ENCODE data around the gene ZFYVE28. TPM values are rescaled to one million over a fixed set of nuclear protein-coding genes. Genes with fewer than 3 reads are reported as not detected.

The ZFYVE28 gene
- polyA plus RNA-seq, 3 donors: 4.4 to 6.9 (median 5.1) TPM

- 86 to 90% (median 88%) methylated on average over 9 of the region's 9 CpGs for WGBS, 3 donors
- no peak overlapping the region for H3K27ac ChIP-seq (ENCODE audit: low read depth, low read length)
Observed at GRCh38 chr4:2290488-2290887, 128.0 kb downstream of the ZFYVE28 start.

- no peak overlapping the region for H3K27ac ChIP-seq (ENCODE audit: low read depth, low read length)
- 92 to 95% (median 92%) methylated on average over 11 of the region's 11 CpGs for WGBS, 3 donors
Observed at GRCh38 chr4:2289955-2290333, 128.5 kb downstream of the ZFYVE28 start.

- 93 to 94% (median 93%) methylated on average over 14 of the region's 14 CpGs for whole genome bisulfite sequencing, 3 donors
- no peak overlapping the region for H3K27ac ChIP-seq (ENCODE audit: low read depth, low read length)
Observed at GRCh38 chr4:2289311-2289954, 129.0 kb downstream of the ZFYVE28 start.

- H3K27ac ChIP-seq (ENCODE audit: low read depth, low read length): no peak overlapping the region
- 89 to 92% (median 90%) methylated on average over 6 to 10 of the region's 10 CpGs for WGBS, 3 donors
Observed at GRCh38 chr4:2288051-2288541, 130.3 kb downstream of the ZFYVE28 start.

GRCh38 chr4:2287594-2287915, 130.9 kb downstream of the ZFYVE28 start:
- no peak overlapping the region for H3K27ac ChIP-seq (ENCODE audit: low read depth, low read length)
- 89 to 95% (median 89%) methylated on average over 7 to 9 of the region's 9 CpGs for WGBS, 3 donors

- 76 to 82% (median 81%) methylated on average over 18 to 19 of the region's 19 CpGs for WGBS, 3 donors
- H3K27ac ChIP-seq (ENCODE audit: low read depth, low read length): no peak overlapping the region
Observed at GRCh38 chr4:2286904-2287593, 131.4 kb downstream of the ZFYVE28 start.

- 67 to 85% (median 76%) methylated on average over 23 to 27 of the region's 27 CpGs for WGBS, 3 donors
- no peak overlapping the region for H3K27ac ChIP-seq (ENCODE audit: low read depth, low read length)
Observed at GRCh38 chr4:2285613-2286381, 132.6 kb downstream of the ZFYVE28 start.

GRCh38 chr4:2284934-2285612, 133.4 kb downstream of the ZFYVE28 start:
- whole genome bisulfite sequencing, 3 donors: 73 to 88% (median 78%) methylated on average over 15 of the region's 15 CpGs
- H3K27ac ChIP-seq (ENCODE audit: low read depth, low read length): no peak overlapping the region

- 95 to 97% (median 96%) methylated on average over 23 of the region's 23 CpGs for WGBS, 3 donors
- no peak overlapping the region for H3K27ac ChIP-seq (ENCODE audit: low read depth, low read length)
Observed at GRCh38 chr4:2284161-2284933, 134.1 kb downstream of the ZFYVE28 start.

- WGBS, 3 donors: 83 to 94% (median 94%) methylated on average over 3 of the region's 3 CpGs
- no peak overlapping the region for H3K27ac ChIP-seq (ENCODE audit: low read depth, low read length)
Observed at GRCh38 chr4:2283199-2283711, 135.2 kb downstream of the ZFYVE28 start.

- no peak overlapping the region for H3K27ac ChIP-seq (ENCODE audit: low read depth, low read length)
- 47 to 78% (median 63%) methylated on average over 10 of the region's 10 CpGs for WGBS, 3 donors
Observed at GRCh38 chr4:2281575-2282343, 136.7 kb downstream of the ZFYVE28 start.

- WGBS, 3 donors: 74 to 88% (median 87%) methylated on average over 13 of the region's 13 CpGs
- H3K27ac ChIP-seq (ENCODE audit: low read depth, low read length): no peak overlapping the region
Observed at GRCh38 chr4:2280531-2281300, 137.7 kb downstream of the ZFYVE28 start.

GRCh38 chr4:2277956-2278355, 140.5 kb downstream of the ZFYVE28 start:
- H3K27ac ChIP-seq (ENCODE audit: low read depth, low read length): no peak overlapping the region
- 93 to 97% (median 96%) methylated on average over 9 of the region's 9 CpGs for WGBS, 3 donors

GRCh38 chr4:2276581-2277325, 141.7 kb downstream of the ZFYVE28 start:
- no peak overlapping the region for H3K27ac ChIP-seq (ENCODE audit: low read depth, low read length)
- 94 to 96% (median 95%) methylated on average over 30 of the region's 30 CpGs for WGBS, 3 donors

- H3K27ac ChIP-seq (ENCODE audit: low read depth, low read length): no peak overlapping the region
- WGBS, 3 donors: 94 to 95% (median 94%) methylated on average over 44 of the region's 44 CpGs
Observed at GRCh38 chr4:2275546-2276251, 142.7 kb downstream of the ZFYVE28 start.
